Measurements from ENCODE around the gene LUZP4.
"Not testable (repeated sequence)": the region's sequence is repeated elsewhere in the genome, so short reads cannot be mapped to it uniquely, and the experiment has no call there.

Gene LUZP4

DNA sequence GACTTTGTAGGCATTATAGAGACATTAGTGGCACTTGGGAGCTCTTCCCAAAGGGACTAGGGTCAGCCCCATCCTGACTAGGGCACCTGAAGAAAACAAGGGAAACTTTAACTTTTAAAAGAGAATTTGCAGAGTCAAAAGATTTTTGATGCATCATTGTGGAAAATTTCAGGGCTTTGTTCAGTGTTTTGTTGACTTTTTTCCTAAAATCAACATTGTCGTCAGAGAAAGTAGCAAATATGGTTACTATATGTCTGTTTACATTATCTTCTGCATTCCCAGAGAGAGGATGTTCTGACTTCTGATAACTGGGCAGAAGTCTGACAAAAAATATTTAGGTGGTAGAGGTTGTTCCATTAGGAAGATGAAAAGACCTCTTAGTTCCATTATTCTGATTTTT, 51.9 kb downstream of the LUZP4 start:
- Histone ChIP-seq H3K27ac (ENCODE audit: low read length) (no peak overlapping the region), H3K27me3 (ENCODE audit: insufficient read depth, low read length) (no peaks in the 10 kb centered on the region), H3K4me1 (ENCODE audit: insufficient read depth, low read length) (peaks cover 7% of the 10 kb centered on the region; the same call in 1 of the 2 replicates), H3K9me3 (ENCODE audit: insufficient read depth, low read depth, low read length) (no peaks in the 10 kb centered on the region), H3K9ac (ENCODE audit: low read depth, low read length) (no peak overlapping the region), H3K4me3 (ENCODE audit: low read length) (no peak overlapping the region), H3K36me3 (ENCODE audit: insufficient read depth, low read depth, low read length) (no peaks in the 10 kb centered on the region)

DNA sequence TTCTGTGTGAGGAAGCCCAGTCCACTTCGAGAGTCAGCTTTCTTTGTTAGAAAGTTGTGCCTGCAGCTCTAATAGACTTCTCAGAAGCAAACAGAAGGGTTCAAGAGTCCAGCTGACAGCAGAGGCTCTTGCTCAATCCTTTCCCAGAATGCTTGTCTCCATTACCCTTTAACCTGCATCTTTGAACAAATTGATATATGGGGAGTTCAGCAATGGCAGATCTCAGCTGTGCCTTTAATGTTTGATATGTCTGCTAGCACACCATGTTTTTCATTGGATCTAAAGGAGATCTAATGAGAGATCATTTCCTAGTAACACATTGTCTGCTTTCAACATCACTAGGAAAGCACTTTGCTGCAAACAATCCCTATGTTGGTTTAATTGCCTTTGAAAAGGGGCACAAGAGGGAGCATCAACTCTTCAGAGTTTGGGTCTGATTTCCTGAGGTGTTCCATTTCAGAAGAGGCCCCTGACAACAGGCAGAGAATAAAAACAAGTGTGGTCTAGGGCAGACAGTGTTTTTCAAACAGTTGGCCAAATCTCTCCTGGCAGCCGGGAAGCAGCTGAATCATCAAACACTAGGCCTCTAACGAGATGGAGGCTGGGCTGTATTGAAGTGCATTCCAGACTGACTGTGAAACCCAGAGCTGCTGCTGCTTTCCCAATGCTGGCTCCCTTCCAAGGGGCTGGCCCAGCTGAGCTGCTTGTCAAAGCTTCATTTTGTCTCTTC, 55.5 kb downstream of the LUZP4 start:
- Histone ChIP-seq H3K9ac (ENCODE audit: low read depth, low read length) (no peak overlapping the region), H3K4me3 (ENCODE audit: low read length) (no peak overlapping the region), H3K4me1 (ENCODE audit: insufficient read depth, low read length) (peaks cover 7% of the 10 kb centered on the region; the same call in 1 of the 2 replicates), H3K36me3 (ENCODE audit: insufficient read depth, low read depth, low read length) (no peaks in the 10 kb centered on the region), H3K27me3 (ENCODE audit: insufficient read depth, low read length) (no peaks in the 10 kb centered on the region), H3K27ac (ENCODE audit: low read length) (no peak overlapping the region), H3K9me3 (ENCODE audit: insufficient read depth, low read depth, low read length) (no peaks in the 10 kb centered on the region)

DNA sequence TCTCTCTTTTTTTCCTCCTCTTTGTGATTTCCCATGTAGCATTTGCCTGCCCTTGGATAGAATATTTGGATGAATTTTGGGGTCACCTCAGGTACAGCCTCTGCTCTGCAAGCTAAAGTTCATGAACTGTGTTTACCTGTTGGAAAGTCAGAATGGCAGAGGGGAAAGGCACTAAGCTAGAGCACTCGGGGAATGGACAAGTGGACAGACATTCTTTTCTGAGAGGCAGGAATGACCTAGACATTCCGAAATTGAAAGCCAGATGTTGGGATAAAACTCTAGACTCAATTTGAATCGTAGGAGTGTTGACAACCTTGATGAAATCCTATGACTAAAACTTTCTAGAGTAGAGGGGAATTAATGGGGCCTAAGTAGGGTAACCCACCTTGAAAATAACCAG, 56.1 kb downstream of the LUZP4 start:
- no peak overlapping the region for H3K4me3 ChIP-seq (ENCODE audit: low read length)
- no peak overlapping the region for H3K27ac ChIP-seq (ENCODE audit: low read length)
- no peaks in the 10 kb centered on the region for H3K36me3 ChIP-seq (ENCODE audit: insufficient read depth, low read depth, low read length)

DNA sequence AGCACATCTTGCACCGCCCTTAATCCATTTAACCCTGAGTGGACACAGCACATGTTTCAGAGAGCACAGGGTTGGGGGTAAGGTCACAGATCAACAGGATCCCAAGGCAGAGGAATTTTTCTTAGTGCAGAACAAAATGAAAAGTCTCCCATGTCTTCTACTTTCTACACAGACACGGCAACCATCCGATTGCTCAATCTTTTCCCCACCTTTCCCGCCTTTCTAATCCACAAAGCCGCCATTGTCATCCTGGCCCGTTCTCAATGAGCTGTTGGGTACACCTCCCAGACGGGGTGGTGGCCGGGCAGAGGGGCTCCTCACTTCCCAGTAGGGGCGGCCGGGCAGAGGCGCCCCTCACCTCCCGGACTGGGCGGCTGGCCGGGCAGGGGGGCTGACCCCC, 57.2 kb downstream of the LUZP4 start:
- not testable (repeated sequence) for H3K9me3 ChIP-seq (ENCODE audit: insufficient read depth, low read depth, low read length); H3K27ac ChIP-seq (ENCODE audit: low read length); H3K4me1 ChIP-seq (ENCODE audit: insufficient read depth, low read length); H3K9ac ChIP-seq (ENCODE audit: low read depth, low read length); H3K4me3 ChIP-seq (ENCODE audit: low read length); H3K36me3 ChIP-seq (ENCODE audit: insufficient read depth, low read depth, low read length); H3K27me3 ChIP-seq (ENCODE audit: insufficient read depth, low read length)

More for the DNA sequence above, 56.1 kb downstream of the LUZP4 start:
- peaks cover 7% of the 10 kb centered on the region; the same call in 1 of the 2 replicates for H3K4me1 ChIP-seq (ENCODE audit: insufficient read depth, low read length)
- H3K27me3 ChIP-seq (ENCODE audit: insufficient read depth, low read length): no peaks in the 10 kb centered on the region
- H3K9ac ChIP-seq (ENCODE audit: low read depth, low read length): no peak overlapping the region
- H3K9me3 ChIP-seq (ENCODE audit: insufficient read depth, low read depth, low read length): no peaks in the 10 kb centered on the region

DNA sequence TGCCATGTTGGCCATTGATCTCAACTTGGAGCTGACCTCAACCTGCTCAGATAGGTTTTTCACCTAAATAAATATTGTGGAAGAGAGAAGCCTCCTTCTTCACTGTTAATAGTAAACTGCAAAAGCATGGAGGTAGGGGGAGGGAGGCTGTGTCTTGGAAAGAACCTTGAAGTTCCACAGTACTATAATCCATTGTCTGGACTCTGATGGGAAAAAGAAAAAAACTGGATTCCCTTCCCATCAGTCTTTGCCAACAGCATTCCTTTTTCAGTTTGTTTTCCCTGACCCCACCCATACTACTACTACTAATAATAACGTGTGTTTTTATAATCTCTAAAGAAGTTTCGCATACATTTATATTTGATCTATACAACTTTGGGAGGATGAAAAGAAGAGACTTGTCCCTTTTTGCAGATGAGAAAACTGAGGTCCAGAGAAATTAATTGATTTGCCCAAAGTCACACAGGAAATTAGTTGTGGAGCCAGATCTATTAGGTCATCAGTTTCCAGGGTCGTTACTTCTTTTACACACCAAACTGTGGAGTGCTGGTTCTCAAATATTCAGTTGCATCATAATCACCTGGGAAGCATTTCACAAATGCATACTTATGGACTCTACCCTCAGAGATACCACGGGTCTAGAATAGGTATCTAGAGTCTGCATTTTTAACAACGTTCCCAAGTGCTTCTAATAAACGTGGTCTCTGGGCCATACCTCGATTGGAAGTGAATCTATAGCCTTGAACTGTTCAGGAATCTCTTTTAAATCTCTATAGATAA, 59.1 kb downstream of the LUZP4 start:
- Histone ChIP-seq H3K9ac (ENCODE audit: low read depth, low read length) (no peak overlapping the region), H3K27ac (ENCODE audit: low read length) (no peak overlapping the region), H3K27me3 (ENCODE audit: insufficient read depth, low read length) (no peaks in the 10 kb centered on the region), H3K4me1 (ENCODE audit: insufficient read depth, low read length) (peaks cover 7% of the 10 kb centered on the region; the same call in 1 of the 2 replicates), H3K4me3 (ENCODE audit: low read length) (no peak overlapping the region), H3K9me3 (ENCODE audit: insufficient read depth, low read depth, low read length) (no peaks in the 10 kb centered on the region), H3K36me3 (ENCODE audit: insufficient read depth, low read depth, low read length) (no peaks in the 10 kb centered on the region)

DNA sequence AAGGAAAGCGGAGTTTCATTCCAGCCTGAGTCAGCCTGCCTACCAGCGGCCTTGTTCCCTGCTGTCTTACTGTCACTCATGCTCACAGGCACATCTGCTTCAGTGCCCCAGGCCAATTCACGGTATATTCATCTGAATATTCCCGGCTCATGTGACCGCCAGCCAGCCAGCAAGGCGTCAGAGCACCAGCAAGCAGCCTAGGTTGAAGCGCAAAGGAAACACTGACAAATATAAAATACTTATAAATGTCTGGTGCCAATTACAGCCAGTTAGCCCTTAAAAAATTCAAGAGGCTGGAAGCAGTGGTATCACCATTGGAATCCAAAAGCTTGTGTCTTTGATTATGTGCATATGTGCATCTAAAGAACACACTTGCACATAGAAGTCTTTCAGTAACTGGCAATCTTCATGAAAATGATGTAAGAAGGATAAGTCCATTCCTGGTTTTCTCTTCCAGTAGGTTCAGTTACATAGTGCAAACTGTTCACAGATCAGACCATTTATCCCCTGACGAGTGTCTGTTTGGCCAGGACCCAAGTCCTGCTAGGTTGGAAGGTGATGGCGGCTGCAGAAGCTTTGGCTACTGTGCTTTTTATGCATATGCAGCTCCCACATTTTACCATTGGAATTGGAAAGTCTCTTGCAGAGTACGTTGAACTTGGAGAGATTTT, 61.3 kb downstream of the LUZP4 start:
- no peak overlapping the region for H3K9ac ChIP-seq (ENCODE audit: low read depth, low read length)
- no peak overlapping the region for H3K27ac ChIP-seq (ENCODE audit: low read length)
- no peak overlapping the region for H3K4me3 ChIP-seq (ENCODE audit: low read length)

DNA sequence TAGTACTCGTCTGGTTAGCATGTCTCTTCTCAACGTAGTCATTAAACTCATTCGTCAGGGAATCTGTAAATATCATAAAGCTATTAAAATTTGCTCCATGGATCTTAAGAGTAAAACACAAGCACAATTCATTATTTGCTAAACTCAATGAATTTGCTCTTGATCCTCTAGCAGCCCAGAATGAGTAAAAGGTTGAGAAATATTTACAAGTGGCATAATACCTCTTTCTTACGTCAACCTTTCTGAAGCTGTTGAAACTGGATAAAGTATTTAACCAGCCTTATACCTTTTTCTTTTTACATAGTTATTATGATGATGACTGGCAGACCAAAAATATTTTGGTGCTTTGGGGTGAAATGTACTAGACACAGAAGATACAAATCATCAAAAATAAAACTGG, 66.9 kb downstream of the LUZP4 start:
- Histone ChIP-seq H3K27ac (ENCODE audit: low read length) (no peak overlapping the region), H3K4me1 (ENCODE audit: insufficient read depth, low read length) (no peaks in the 10 kb centered on the region), H3K9me3 (ENCODE audit: insufficient read depth, low read depth, low read length) (no peaks in the 10 kb centered on the region), H3K4me3 (ENCODE audit: low read length) (no peak overlapping the region), H3K27me3 (ENCODE audit: insufficient read depth, low read length) (peaks cover 42% of the 10 kb centered on the region; the same call in 1 of the 2 replicates), H3K36me3 (ENCODE audit: insufficient read depth, low read depth, low read length) (no peaks in the 10 kb centered on the region), H3K9ac (ENCODE audit: low read depth, low read length) (no peak overlapping the region)

More for the DNA sequence above, 61.3 kb downstream of the LUZP4 start:
- Histone ChIP-seq H3K4me1 (ENCODE audit: insufficient read depth, low read length) (peaks cover 2% of the 10 kb centered on the region; the same call in 1 of the 2 replicates), H3K9me3 (ENCODE audit: insufficient read depth, low read depth, low read length) (no peaks in the 10 kb centered on the region), H3K36me3 (ENCODE audit: insufficient read depth, low read depth, low read length) (no peaks in the 10 kb centered on the region), H3K27me3 (ENCODE audit: insufficient read depth, low read length) (peaks cover 12% of the 10 kb centered on the region; the same call in 1 of the 2 replicates)
